H9 (cell line): ENCODE data around the gene HDLBP. TPM values are rescaled to one million over a fixed set of nuclear protein-coding genes. Genes with fewer than 3 reads are reported as not detected.

Experiments
- DNase-seq: peaks from one replicate; pipeline ENCODE4 v3.0.0-alpha.2; 2017
- H2AFZ ChIP-seq: one replicate; pipeline ENCODE4 v1.6.1; 2013; ENCODE audit warnings: mild to moderate bottlenecking, low read length, control low read depth, moderate library complexity
- H2AK5ac ChIP-seq: 2 replicates; pipeline ENCODE4 v1.6.1; 2013; ENCODE audit warnings: low read length, control low read depth, mixed read lengths; ENCODE audit not compliant: insufficient read length
- H2BK120ac ChIP-seq: one replicate; pipeline ENCODE4 v1.6.1; 2013; ENCODE audit warnings: low read depth, mild to moderate bottlenecking, low read length, control low read depth, inconsistent platforms; ENCODE audit not compliant: poor library complexity, severe bottlenecking
- H2BK12ac ChIP-seq: 2 replicates; pipeline ENCODE4 v1.6.1; 2013; ENCODE audit warnings: low read length, control low read depth, mixed read lengths, low read depth; ENCODE audit not compliant: insufficient read length
- H2BK15ac ChIP-seq: 2 replicates; pipeline ENCODE4 v1.6.1; 2013; ENCODE audit warnings: low read depth, low read length, control low read depth
- H2BK20ac ChIP-seq: one replicate; pipeline ENCODE4 v1.6.1; 2013; ENCODE audit warnings: low read depth, mild to moderate bottlenecking, low read length, control low read depth, inconsistent platforms; ENCODE audit not compliant: poor library complexity, severe bottlenecking
- H2BK5ac ChIP-seq: 2 replicates; pipeline ENCODE4 v1.6.1; 2013; ENCODE audit warnings: low read length, control low read depth, mixed read lengths; ENCODE audit not compliant: insufficient read length
- H3K14ac ChIP-seq: 2 replicates; pipeline ENCODE4 v1.6.1; 2013; ENCODE audit warnings: low read length, control low read depth; ENCODE audit not compliant: insufficient read depth
- H3K18ac ChIP-seq: 2 replicates; pipeline ENCODE4 v1.6.1; 2013; ENCODE audit warnings: low read depth, mild to moderate bottlenecking, mixed read lengths, low read length, control low read depth; ENCODE audit not compliant: insufficient read length
- H3K23ac ChIP-seq: 2 replicates; pipeline ENCODE4 v1.6.1; 2013; ENCODE audit warnings: low read length, control low read depth, mixed read lengths, low read depth; ENCODE audit not compliant: insufficient read length
- H3K23me2 ChIP-seq: 2 replicates; pipeline ENCODE4 v1.6.1; 2013; ENCODE audit warnings: low read depth, mild to moderate bottlenecking, mixed read lengths, low read length, control low read depth; ENCODE audit not compliant: insufficient read length, poor library complexity, severe bottlenecking
- H3K27ac ChIP-seq: 2 replicates; pipeline ENCODE4 v1.5.1; 2013; ENCODE audit warnings: low read length, control low read depth, mixed read lengths, low read depth; ENCODE audit not compliant: insufficient read length
- H3K27me3 ChIP-seq: 2 replicates; pipeline ENCODE4 v1.6.1; 2013; ENCODE audit warnings: low read length, control low read depth, inconsistent platforms; ENCODE audit not compliant: insufficient read depth
- H3K4ac ChIP-seq: 2 replicates; pipeline ENCODE4 v1.6.1; 2013; ENCODE audit warnings: low read depth, mild to moderate bottlenecking, control low read depth, inconsistent platforms, low read length, moderate library complexity
- H3K4me1 ChIP-seq: 2 replicates; pipeline ENCODE4 v1.6.1; 2013; ENCODE audit warnings: low read length, control low read depth, inconsistent platforms; ENCODE audit not compliant: insufficient read depth
- H3K4me2 ChIP-seq: 2 replicates; pipeline ENCODE4 v1.6.1; 2013; ENCODE audit warnings: low read length, control low read depth, mixed read lengths; ENCODE audit not compliant: insufficient read length, insufficient read depth
- H3K56ac ChIP-seq: 2 replicates; pipeline ENCODE4 v1.6.1; 2013; ENCODE audit warnings: low read depth, mild to moderate bottlenecking, mixed read lengths, low read length, control low read depth; ENCODE audit not compliant: insufficient read length
- H3K79me1 ChIP-seq: 2 replicates; pipeline ENCODE4 v1.6.1; 2013; ENCODE audit warnings: low read depth, mild to moderate bottlenecking, moderate library complexity, low read length, control low read depth, inconsistent platforms; ENCODE audit not compliant: insufficient read depth, poor library complexity, severe bottlenecking
- H3K79me2 ChIP-seq: 2 replicates; pipeline ENCODE4 v1.6.1; 2013; ENCODE audit warnings: low read length, control low read depth, inconsistent platforms; ENCODE audit not compliant: insufficient read depth
- H3K9ac ChIP-seq: 2 replicates; pipeline ENCODE4 v1.6.1; 2013; ENCODE audit warnings: low read length, control low read depth, mixed read lengths; ENCODE audit not compliant: insufficient read length; ENCODE audit errors: extremely low read depth
- H3K9me3 ChIP-seq: one replicate; pipeline ENCODE4 v1.6.1; 2013; ENCODE audit warnings: low read depth, low read length, inconsistent platforms; ENCODE audit not compliant: control insufficient read depth
- H3T11ph ChIP-seq: one replicate; pipeline ENCODE4 v1.6.1; 2013; ENCODE audit warnings: mild to moderate bottlenecking, low read length, control low read depth, inconsistent platforms
- H4K20me1 ChIP-seq: one replicate; pipeline ENCODE4 v1.6.1; 2013; ENCODE audit not compliant: control insufficient read depth, insufficient read length, insufficient read depth
- H4K5ac ChIP-seq: 2 replicates; pipeline ENCODE4 v1.6.1; 2013; ENCODE audit warnings: low read depth, mild to moderate bottlenecking, mixed read lengths, low read length, control low read depth; ENCODE audit not compliant: insufficient read length
- H4K8ac ChIP-seq: replicated peaks from 2 replicates; pipeline ENCODE4 v1.6.1; 2013; ENCODE audit warnings: low read length, control low read depth, mixed read lengths, low read depth; ENCODE audit not compliant: insufficient read length
- H4K91ac ChIP-seq: 2 replicates; pipeline ENCODE4 v1.6.1; 2013; ENCODE audit warnings: low read depth, mild to moderate bottlenecking, moderate library complexity, mixed read lengths, low read length, control low read depth; ENCODE audit not compliant: insufficient read length
- H3K27ac Mint-ChIP-seq, 3 experiments: 2 replicates in 2 of 3; 3 replicates in 1 of 3; pipeline ENCODE4 v1.8.0; 2020 to 2021; ENCODE audit warnings: mixed read lengths in 3 of 3, mild to moderate bottlenecking in 1 of 3, moderate library complexity in 1 of 3
- H3K27me3 Mint-ChIP-seq: 2 replicates; pipeline ENCODE4 v1.8.0; 2021; ENCODE audit warnings: low read depth, mild to moderate bottlenecking, moderate library complexity, mixed read lengths
- H3K36me3 Mint-ChIP-seq, 3 experiments: 2 replicates in 2 of 3; 3 replicates in 1 of 3; pipeline ENCODE4 v1.8.0; 2020 to 2021; ENCODE audit warnings: low read depth in 3 of 3, mixed read lengths in 3 of 3; ENCODE audit not compliant: insufficient read depth in 1 of 3
- H3K4me1 Mint-ChIP-seq, 2 experiments: 2 replicates each; pipeline ENCODE4 v1.8.0; 2020; ENCODE audit warnings: mixed read lengths in 2 of 2
- H3K4me3 Mint-ChIP-seq, 2 experiments: 2 replicates in 1 of 2; 3 replicates in 1 of 2; pipeline ENCODE4 v1.8.0; 2020 to 2021; ENCODE audit warnings: mild to moderate bottlenecking in 2 of 2, mixed read lengths in 2 of 2, moderate library complexity in 1 of 2
- H3K9me3 Mint-ChIP-seq, 2 experiments: 2 replicates in 1 of 2; 3 replicates in 1 of 2; pipeline ENCODE4 v1.8.0; 2020; ENCODE audit warnings: mild to moderate bottlenecking in 2 of 2, mixed read lengths in 2 of 2, moderate library complexity in 1 of 2
- CTCF ChIP-seq: fragments of 200-600 bp; sonication (generic); conservative IDR thresholded peaks from 3 replicates; pipeline ENCODE4 v1.8.0; 2021; ENCODE audit warnings: antibody characterized with exemption, mild to moderate bottlenecking
- WGBS: extraction: QIAGEN DNeasy Blood & Tissue Kit; methylation state at CpG from one replicate; pipeline ENCODE4 v1.1.7; 2013; ENCODE audit warnings: missing lambda C conversion rate, low lambda C conversion rate, mixed read lengths; ENCODE audit not compliant: insufficient read length; ENCODE audit errors: extremely low coverage; 5-methylcytosine and 5-hydroxymethylcytosine counted together
- total RNA-seq: library from RNA; stranded (reverse); gene quantifications from 2 replicates; pipeline ENCODE4 v1.2.1, GENCODE V29; 2021

The HDLBP gene
- total RNA-seq, 1 experiment from 2014 or later: 364 TPM

- H3K4ac ChIP-seq: no peak overlapping the region
- H3K14ac ChIP-seq: no peak overlapping the region
- no peaks in the 10 kb centered on the region for H3K27me3 ChIP-seq
- H2BK15ac ChIP-seq: no peak overlapping the region
- no peak for TF ChIP-seq CTCF
- Mint-ChIP-seq H3K27ac (peak overlapping the region in 2 of 3 experiments; percentile 63 to 88; a peak in 4 of 7 replicates), H3K4me3 (no peak overlapping the region), H3K36me3 (peaks cover 58 to 93% (median 91%) of the 10 kb centered on the region in 3 experiments), H3K27me3 (no peaks in the 10 kb centered on the region), H3K4me1 (no peaks in the 10 kb centered on the region), H3K9me3 (no peaks in the 10 kb centered on the region)
- H3K4me2 ChIP-seq: no peak overlapping the region
- H3K27ac ChIP-seq: no peak overlapping the region
- no peak overlapping the region for H4K91ac ChIP-seq
- H4K20me1 ChIP-seq: no peaks in the 10 kb centered on the region
- no CpG with 5 or more reads among the region's 13 CpGs for WGBS
- no peak overlapping the region for H3K18ac ChIP-seq
- no peak overlapping the region for H2BK12ac ChIP-seq
- H3K23ac ChIP-seq: no peak overlapping the region
- no peak overlapping the region for H3K56ac ChIP-seq
- H3K79me2 ChIP-seq: no peaks in the 10 kb centered on the region
- H3K23me2 ChIP-seq: no peaks in the 10 kb centered on the region
- H2AFZ ChIP-seq: no peak overlapping the region
- H3K4me1 ChIP-seq: no peaks in the 10 kb centered on the region
- no peak overlapping the region for H2BK120ac ChIP-seq
- H4K8ac ChIP-seq: no peak overlapping the region
- H3K9me3 ChIP-seq: no peaks in the 10 kb centered on the region
- H3K79me1 ChIP-seq: no peaks in the 10 kb centered on the region
- no peak overlapping the region for H3T11ph ChIP-seq
- DNase-seq: no peak
- H2BK5ac ChIP-seq: no peak overlapping the region
- H3K9ac ChIP-seq: no peak overlapping the region
- H4K5ac ChIP-seq: no peak overlapping the region
- no peak overlapping the region for H2AK5ac ChIP-seq
- H2BK20ac ChIP-seq: no peak overlapping the region
These were observed 82.5 kb downstream of the HDLBP start for GRCh38 chr2:241232736-241233575.
